NCI-H2029 (cell line): Measurements from ENCODE around the gene FBXO33.
A peak's percentile ranks its signal among the peaks of the same experiment; 100 is the strongest.

ENCODE experiments used
- DNase-seq: peaks from one replicate; lab custom pipeline; 2025; lab: John Stamatoyannopoulos, UW

Gene FBXO33, protein sequence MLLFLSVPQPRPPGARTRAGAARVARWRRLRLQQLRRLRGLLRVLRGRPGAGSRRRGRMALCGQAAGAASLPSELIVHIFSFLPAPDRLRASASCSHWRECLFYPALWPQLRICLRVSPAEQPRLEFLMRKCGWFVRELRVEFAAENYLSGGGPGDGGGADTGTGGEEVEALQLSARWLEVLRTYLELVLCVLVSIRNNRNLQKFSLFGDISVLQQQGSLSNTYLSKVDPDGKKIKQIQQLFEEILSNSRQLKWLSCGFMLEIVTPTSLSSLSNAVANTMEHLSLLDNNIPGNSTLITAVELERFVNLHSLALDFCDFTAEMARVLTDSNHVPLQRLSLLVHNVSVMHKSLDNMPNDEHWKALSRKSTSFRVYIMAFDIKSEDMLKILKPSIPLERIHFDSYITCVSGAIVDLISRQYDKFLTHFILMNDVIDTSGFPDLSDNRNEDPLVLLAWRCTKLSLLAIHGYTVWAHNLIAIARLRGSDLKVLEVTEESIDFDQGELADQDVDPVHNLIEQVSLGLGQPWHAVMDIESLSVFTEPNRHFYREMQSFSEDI

DNA sequence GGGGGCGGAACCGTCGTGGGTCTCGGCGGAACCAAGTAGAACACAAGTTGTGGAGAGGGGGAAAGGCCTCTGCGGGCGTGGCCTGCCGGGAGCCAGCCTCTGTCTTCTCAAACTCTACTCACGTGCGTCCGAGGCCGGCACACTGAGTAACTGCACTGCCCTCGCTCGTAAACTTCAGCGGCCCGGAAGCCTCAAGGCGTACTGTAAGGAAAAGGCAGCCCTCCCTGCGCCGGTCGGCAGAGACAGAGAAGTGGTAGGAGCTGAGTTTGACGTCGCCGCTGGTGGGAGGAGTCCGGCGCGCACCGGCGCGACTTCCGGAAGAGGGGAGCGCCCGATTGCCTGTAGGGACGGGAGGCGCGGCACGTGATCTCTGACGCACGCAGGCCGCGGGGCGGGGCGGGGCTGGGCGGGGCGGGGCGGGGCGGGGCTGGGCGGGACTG, at the start of gene FBXO33:
TSS of gene FBXO33 (minus strand) at position 255 of the 440 bp plus-strand sequence. CDS start 271 bp downstream, outside the sequence.
- peak; percentile 96 for DNase-seq

DNA sequence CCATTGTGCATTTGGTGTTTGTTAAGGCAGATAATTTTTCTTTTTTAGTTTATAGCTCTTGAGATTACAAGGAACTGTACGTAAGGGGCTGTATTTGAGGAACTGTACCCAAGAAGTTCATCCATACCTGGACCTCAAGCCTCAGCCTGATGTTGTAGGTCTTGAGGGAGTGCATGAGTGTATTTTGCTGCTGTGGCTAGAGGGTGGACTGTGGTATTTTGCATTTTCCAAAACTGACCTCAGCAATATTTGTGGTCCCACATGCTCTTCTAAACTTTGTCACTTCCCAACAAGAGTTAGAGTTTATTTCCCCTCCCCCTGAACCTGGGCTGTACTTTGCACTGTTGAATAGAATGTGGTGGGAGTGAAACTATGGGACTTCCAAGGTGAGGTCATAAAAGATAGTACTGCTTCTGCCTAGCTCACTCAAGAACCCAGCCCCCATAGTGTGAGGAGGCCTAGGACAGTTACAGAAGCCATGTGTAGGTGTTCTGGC, 42.2 kb upstream of the FBXO33 start:
- no peak for DNase-seq

DNA sequence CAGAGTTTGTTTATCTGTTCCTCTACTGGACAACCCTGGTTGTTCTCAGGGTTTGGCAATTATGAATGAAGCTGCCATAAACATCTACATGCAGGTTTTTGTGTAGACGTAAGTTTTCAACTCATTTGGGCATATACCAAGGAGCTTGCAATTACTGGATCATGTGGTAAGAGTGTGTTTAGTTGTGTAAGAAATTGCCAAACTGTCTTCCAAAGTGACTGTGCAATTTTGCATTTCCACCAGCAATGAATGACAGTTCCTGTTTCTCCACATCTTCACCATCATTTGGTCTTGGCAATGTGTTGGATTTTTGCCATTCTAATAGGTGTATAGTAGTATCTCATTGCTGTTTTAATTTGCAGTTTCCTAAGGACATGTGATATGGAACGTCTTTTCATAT, 39.8 kb upstream of the FBXO33 start:
- DNase-seq: no peak

DNA sequence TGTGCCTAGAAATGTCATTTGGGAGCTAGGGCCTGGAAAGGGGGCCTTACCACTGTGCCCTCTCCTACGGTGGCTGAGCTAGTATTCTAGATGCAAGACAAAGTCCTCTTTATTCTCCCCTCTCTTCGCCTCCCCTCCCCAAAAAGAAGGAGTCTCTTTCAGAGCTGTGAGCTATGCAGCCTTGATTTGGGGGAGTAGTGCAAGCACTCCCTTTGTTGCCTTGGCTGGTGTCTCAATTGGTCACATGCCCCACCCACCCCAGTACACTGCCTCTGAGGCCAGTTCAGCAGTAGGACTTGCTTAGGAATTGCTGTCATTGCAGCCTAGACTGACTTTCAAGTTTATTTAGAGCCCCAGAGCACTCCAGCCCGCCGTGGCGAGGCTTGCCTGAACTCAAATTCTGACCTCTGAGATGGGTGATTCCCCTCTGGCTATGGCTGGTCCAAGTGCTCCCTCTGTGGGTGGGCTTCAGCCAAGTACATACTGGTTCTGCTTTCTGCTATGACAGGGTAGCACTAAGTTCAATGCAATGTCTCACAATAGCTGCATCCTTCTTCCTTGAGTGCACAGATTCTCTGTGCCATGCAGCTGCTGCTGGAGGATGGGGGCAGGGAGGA, 37.0 kb upstream of the FBXO33 start:
- DNase-seq: no peak

DNA sequence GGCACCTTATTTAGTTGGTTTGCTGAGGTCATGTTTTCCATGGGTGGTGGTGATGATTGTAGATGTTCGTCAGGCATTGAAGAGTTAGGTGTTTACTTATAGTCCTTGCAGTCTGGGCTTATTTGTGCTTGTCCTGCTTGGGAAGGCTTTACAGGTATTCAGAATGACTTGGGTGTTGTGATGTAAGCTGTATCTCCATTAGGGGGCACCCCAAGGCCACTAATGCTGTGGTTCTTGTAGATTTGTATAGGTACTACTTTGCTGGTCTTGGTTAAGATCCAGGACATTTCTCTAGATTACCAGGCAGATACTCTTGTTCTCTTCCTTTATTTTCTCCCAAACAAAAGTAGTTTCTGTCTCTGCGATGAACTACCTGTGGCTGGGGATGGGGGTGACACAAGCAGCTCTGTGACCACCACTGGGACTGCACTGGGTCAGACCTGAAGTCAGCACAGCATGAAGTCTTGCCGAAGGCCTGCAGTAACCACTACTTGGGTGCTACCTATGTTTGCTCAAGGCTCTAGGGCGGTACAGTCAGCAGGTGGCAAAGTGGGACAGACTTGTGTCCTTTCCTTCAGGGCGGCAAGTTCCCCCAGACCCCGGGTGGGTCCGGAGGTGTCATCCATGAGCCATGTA, 35.8 kb upstream of the FBXO33 start:
- DNase-seq: no peak

DNA sequence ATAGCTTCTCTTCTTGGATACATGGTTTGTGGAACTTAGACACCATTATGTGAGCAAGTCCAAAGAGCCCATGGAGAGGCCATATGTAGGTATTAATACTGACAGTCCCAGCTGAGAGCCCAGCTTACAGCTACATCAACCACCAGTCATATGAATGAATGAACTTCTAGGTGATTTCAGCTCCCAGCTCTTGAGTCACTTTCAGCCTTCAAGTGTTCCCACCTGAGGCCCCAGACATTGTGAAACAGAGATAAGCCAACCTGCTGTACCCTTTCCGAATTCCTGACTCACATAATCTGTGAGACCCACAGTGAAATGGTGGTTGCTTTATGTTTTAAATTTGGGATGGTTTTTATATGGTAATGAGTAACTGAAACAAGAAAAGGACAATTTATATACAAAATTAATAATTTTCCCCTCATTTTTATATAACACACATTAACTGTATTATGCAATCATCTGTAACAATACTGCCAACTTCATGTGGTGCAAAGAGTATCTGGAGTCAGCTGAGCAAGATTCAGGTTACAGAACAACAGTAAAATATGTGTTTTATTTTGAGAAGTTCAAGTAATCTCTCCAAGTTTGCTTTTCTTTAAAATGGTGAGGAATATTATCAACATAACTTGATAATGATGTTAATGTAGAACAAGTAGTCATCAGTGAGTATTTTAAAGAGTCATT, 27.7 kb upstream of the FBXO33 start:
- no peak for DNase-seq

DNA sequence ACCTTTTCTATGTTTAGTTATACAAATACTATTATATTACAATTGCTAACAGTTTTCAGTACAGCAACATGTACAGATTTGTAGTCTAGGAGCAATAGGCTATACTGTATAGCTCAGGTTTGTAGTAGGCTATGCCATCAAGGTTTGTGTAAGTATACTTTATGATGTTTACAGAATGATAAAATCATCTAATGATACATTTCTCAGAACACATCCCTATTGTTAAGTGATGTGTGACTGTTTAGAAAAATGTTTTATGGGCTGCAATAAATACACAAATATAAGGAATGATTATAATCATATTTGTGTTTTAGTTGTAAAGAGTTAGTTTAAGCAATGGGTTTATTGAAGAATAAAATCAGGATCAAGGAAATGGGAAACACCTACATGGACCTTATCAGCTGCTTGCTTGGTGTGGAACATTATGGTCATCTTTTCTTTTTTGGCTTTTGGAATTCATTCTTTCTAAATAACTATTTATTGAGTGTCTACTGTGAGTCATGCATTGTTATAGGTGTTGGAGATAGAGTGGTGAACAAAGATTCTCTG, 24.5 kb upstream of the FBXO33 start:
- DNase-seq: no peak

DNA sequence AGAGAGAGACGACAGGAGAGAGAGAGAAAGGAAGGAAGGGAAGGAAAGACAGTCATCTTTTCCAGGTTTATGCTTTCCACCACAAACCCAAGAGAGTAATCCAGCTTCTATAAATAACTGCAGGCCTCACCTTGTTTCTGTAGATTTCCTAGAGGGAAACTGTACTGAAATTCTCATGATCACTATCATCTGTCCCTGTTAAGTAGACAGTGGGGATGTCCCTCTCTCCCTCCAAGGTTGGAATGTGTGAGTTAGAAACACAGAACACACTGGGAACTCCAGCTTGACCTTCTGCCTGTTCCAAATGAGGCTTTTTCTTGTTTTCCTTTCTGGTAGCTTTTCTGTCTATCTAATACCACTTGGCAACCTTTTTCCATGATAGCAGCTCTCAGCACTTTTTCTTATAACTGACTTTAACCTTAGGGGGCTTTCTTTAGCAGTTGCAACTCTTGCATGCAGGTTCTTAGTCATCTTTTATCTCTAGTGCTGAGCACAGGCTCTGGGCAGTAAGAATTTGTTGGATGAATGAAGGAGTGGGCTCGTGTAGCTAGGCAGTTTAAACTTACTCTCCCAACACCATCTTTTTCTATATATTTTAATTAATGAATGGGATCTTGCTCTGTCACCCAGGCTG, 22.8 kb upstream of the FBXO33 start:
- DNase-seq: no peak

DNA sequence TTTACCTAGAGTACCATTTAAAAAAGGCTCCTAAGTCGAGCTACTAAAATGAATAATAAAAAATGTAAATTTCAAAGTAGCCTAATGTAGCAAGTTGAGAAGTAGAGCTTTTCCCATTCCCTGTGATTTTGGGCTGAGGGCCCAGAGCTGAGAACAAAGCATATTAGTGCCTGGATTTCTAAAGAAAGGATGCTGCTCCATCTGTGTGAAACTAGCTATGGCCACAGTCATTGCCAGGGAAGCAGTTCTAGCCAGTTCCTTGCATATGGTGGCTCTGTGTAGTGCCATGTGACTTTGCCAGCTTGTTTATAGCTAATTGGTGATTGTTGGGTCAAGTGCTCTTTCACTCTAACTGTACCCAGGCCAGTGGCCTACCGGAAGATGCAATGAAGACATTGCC, 20.4 kb upstream of the FBXO33 start:
- DNase-seq: no peak

DNA sequence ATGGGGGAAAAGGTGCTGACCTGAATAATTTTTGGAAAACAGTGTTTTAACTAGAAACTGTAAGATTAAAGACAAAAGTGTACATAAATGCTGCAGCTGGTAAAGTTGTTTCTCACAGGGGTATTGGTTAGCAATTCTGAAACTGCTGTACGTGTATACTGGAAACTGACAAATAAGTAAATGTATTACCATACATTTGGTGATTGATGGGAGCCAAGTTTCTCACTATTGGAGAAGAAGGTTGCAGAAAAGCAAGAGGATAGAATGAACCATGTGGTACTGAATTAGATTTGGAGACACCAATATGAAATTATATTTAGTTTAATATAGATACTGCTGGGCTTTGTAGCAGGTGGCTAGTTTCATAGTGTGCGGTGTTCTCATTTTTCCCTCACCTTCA, 19.6 kb upstream of the FBXO33 start:
- DNase-seq: no peak

DNA sequence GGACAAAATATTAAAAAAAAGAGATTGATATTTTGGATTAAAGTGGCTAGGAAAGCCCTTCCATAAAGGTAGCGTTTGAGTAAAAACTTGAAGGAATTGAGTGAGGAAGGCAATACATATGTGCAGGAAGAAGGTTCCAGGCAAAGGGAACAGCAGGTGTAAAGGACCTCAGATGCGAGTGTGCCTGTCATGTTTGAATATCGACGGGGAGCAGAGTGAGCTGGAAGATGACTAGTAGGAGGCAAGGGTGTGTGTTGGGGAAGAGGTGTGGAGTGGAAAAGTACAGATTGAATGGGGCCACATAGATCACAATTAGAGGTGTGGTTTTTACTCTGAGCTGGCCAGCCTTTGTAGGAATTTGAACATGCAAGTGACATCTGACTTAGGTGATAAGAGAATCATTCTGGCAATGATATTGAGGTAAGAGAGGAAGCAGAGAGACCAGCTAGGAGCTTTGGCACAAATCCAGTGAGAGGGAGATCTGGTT, 15.0 kb upstream of the FBXO33 start:
- DNase-seq: no peak

DNA sequence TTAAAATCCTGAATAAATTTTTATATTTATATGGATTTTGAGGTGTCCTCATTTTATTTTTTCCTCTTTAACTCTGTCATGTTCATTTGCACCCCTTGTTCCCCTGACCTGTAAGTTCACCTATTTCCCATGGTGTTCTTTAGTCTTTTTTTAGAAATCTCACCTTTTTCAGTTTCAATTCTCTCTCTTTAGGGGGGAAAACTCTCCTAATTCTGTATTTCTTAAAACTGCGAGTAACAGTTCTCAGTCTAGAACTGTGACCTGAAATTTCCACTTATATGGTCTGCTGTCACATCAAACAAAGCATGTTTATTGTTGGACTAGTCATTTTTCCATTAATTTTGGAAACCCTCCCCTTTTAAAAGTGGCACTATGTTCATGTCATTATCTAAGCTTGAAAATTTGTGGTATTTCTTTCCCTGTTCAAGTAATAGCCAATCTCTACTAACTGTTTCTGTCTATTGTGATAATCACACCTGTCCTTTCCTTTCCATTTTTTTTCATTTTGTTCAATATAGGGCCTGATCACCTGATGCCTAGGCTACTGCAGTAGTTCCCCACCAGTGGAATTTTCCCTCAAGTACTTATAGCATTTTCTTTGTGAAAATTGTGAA, 14.0 kb upstream of the FBXO33 start:
- no peak for DNase-seq

DNA sequence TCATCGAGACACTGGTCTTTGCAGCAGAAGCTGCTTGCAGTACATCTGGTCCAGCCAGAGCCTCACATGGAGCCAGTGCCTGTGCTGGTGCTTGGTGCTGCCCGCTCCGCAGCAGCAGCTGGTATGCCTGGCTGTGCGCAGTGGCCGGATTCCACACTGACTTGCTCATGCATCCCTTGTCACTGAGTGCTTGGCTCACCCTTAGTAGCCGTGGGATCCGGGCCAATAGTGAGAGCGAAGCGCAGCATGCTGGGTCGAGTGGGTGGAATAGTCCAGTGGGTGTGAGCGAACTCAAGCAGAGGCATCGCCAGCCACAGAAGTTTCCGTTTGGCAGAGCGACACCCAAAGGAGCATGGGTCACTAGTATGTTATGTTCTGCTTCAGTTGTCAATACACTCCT, 10.1 kb upstream of the FBXO33 start:
- no peak for DNase-seq

DNA sequence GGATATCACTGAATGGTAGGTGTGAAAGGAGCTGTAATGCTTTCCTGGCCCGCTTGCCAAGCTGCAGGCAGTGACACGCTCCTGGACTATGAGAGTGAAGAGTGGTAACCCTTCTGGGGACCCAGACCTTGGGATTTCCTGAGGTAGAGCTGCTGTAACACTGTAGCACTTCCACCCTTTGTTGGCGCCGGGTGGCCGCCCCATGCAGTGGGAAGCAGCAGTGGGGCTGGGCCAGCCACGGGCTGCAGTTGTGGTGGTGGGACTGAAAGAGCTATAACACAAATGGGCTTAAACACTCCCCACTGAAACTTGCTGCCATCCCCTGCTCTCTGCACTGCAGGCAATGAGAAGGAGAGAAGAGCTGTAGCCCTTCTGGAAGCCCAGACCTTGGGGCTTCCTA, 9.6 kb upstream of the FBXO33 start:
- no peak for DNase-seq

DNA sequence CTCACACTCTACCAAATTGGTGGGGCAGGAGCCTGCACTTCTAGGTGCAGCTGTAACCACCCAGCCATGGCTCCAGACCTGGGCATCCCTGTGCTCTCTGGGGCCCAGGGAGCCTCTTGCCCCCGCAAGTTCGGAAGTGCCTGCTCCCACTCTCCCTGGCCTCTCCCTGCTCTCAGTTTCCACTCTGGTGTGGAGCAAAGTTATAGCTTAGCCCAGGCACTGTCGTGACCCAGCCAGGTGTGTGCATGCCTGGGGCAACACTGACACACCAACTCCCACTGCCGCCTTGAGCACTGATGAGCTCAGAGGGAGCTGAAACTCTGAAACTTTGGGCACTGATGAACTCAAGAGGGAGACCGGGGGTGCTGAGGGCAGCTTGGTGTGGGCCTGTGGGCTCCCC, 8.7 kb upstream of the FBXO33 start:
- no peak for DNase-seq

DNA sequence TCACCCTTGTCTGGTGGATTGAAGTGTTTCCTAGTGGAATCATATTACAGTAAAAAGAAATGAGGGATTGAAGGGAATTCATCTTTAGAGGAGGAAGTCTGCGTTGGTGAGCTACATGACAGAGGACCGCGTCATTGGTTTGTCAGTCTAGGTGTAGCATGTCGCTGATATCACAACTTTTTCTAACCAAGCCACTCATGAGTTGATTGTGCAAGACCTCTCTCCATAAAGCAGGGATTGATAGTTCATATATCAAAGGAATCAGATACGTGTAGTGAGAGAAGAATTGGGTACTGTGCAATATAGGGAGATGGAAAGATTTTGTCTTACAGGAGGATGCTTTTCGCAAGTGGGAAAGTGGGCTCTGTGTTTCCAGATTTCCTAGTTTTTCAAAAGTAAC, 3.0 kb upstream of the FBXO33 start:
- no peak for DNase-seq

DNA sequence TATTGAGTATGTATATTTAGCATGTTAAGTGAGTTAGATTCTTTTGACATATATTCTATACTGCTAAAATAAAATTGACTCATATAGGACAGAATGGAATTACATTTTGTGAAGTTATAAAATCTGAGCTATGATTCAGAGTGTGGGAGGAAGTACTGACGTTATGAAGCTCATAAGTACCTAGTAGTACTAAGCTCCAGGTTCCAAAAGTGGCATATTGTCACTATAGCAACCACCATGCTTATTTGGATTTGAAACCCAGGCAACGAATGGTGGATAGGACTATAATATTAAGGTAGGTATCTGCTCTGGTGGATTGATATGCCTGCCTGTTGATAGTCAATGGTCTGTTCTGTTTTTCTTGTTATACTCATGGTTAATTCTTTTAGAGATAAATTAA, 2.2 kb upstream of the FBXO33 start:
- DNase-seq: no peak

DNA sequence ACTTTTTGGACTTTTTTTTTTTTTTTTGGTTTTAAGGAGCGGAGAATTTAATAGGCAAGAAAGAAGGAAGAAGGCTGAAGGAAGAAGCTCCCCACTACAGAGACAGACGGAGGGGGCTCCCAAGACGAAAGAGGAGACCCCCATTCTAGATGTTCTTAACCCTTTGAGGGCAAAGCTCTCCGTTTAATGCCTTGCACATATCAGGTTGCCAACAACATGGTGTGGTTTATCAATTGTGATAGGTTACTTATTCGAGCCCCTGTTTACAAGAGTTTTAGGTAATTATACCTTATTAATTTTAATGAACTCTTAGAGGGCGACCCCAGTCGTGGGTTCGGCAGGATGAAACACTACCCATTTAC, 1.2 kb upstream of the FBXO33 start:
- no peak for DNase-seq

DNA sequence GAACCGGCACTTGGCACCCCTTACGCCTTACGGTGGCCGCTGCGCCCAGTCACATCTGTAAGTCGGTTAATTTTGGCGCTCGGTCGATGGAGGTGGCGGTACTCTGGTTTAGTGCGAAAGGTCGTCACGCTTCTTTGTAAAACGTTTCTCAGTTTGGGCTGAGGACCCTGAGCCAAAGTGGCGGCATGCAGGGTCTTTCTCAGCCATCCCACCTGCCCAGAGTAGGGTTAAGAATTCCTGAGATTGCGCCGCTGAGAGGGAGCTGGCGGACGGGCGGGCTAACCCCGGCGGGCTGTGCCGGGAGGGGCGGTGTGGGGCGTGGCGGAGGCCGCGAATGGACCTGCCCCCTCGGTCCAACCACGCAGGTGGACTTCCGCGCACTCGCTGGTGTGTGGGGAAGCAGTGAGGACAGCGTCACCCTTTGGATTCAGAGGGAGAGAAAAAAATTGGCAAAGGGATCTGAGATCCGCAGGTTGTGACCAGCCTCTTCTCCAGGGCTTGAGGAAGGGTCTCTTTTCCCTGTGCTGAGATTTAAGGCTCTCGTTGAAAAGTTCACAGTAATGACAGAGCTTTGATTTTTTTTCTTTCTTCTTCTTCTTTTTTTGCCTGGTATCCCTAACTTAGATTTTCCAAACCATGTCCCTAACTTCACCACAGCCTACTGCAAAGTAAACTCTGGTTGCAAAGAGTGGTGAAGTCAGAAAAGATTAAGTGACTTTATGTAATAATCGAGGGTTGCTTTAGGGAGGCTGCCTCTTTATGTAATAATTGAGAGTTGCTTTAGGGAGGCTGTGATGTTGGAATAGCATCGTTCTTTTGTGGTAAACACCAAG, 602 bp upstream of the FBXO33 start:
- peak; percentile 93 for DNase-seq
